ENCODE data around the gene GPR25.
A peak's percentile ranks its signal among the peaks of the same experiment; 100 is the strongest.

The GPR25 gene

GRCh38 chr1:200916681-200917080 lies 43.9 kb downstream of the GPR25 start:
- DNase-seq, result no peak

- peak; percentile 21 for DNase-seq
Measured at GRCh38 chr1:200917291-200917817, 44.6 kb downstream of the GPR25 start.

- DNase-seq, result no peak
Measured at GRCh38 chr1:200918006-200918405, 45.2 kb downstream of the GPR25 start.

GRCh38 chr1:200919386-200919785 lies 46.6 kb downstream of the GPR25 start:
- no peak for DNase-seq

- no peak for DNase-seq
Measured at GRCh38 chr1:200921571-200922110, 48.9 kb downstream of the GPR25 start.

GRCh38 chr1:200922406-200922805 lies 49.6 kb downstream of the GPR25 start:
- no peak for DNase-seq

GRCh38 chr1:200923601-200924000 lies 50.8 kb downstream of the GPR25 start:
- no peak for DNase-seq

Measured in NCI-H510A treated with DMSO at 0.1 percent for 48 hours (cell line).